IMR-90 (cell line): Measurements from ENCODE around the gene DYNLT3.

Source experiments
- MAZ ChIP-seq: IDR thresholded peaks from 2 replicates; pipeline ENCODE4 v1.6.1; 2012; ENCODE audit warnings: low read depth, mild to moderate bottlenecking, low read length, improper control_type of control experiment, moderate library complexity, borderline replicate concordance
- POLR2A ChIP-seq: IDR thresholded peaks from 2 replicates; pipeline ENCODE4 v1.6.1; 2012; ENCODE audit warnings: mild to moderate bottlenecking, low read depth, low read length
- RCOR1 ChIP-seq: IDR thresholded peaks from 2 replicates; pipeline ENCODE4 v1.6.1; 2012; ENCODE audit warnings: mild to moderate bottlenecking, low read length, improper control_type of control experiment; ENCODE audit not compliant: insufficient replicate concordance
- TF ChIP-seq, protein P1 (sequence below): conservative IDR thresholded peaks from 2 replicates; pipeline ENCODE4 v1.5.1; 2012; ENCODE audit warnings: mild to moderate bottlenecking, low read depth, low read length, improper control_type of control experiment
- TF ChIP-seq, protein P2 (sequence below): fragments of 150-350 bp; IDR thresholded peaks from 2 replicates; pipeline ENCODE4 v1.6.1; 2017; ENCODE audit warnings: mild to moderate bottlenecking, antibody characterized with exemption, low read length, low read depth

DNA sequence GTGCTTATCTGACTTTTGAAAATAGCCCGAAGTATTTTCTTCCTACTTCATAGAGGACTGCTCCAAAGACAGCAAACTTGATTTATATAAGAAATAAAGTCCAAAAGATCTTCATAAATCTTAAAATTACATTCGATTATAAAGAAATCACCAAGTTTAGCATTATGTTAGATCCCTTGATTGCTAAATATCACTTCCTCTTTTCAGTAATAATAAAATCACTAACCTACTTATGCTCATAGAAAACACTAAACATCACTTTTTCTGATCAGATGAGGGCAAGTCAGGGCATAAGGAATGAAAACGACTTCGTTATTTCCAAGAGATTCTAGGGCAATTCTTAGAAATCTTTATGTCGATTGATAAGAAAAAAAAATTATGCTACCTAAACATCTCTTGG lies 32.0 kb downstream of the DYNLT3 start:
- TF ChIP-seq, protein P1, sequence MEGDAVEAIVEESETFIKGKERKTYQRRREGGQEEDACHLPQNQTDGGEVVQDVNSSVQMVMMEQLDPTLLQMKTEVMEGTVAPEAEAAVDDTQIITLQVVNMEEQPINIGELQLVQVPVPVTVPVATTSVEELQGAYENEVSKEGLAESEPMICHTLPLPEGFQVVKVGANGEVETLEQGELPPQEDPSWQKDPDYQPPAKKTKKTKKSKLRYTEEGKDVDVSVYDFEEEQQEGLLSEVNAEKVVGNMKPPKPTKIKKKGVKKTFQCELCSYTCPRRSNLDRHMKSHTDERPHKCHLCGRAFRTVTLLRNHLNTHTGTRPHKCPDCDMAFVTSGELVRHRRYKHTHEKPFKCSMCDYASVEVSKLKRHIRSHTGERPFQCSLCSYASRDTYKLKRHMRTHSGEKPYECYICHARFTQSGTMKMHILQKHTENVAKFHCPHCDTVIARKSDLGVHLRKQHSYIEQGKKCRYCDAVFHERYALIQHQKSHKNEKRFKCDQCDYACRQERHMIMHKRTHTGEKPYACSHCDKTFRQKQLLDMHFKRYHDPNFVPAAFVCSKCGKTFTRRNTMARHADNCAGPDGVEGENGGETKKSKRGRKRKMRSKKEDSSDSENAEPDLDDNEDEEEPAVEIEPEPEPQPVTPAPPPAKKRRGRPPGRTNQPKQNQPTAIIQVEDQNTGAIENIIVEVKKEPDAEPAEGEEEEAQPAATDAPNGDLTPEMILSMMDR = no peak
- TF ChIP-seq MAZ = no peak
- no peak for TF ChIP-seq RCOR1
- TF ChIP-seq POLR2A = no peak
- TF ChIP-seq, protein P2, sequence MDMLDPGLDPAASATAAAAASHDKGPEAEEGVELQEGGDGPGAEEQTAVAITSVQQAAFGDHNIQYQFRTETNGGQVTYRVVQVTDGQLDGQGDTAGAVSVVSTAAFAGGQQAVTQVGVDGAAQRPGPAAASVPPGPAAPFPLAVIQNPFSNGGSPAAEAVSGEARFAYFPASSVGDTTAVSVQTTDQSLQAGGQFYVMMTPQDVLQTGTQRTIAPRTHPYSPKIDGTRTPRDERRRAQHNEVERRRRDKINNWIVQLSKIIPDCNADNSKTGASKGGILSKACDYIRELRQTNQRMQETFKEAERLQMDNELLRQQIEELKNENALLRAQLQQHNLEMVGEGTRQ = no peak
